Measurements from ENCODE around the gene PAPPA. TPM values are rescaled to one million over a fixed set of nuclear protein-coding genes. Genes with fewer than 3 reads are reported as not detected.

The PAPPA gene
- total and polyA plus RNA-seq, 9 of the 15 experiments (the other 6 are each of a cell fraction or from before 2014, with no cell fraction given) = 0.06 to 0.18 (median 0.11) TPM

DNA sequence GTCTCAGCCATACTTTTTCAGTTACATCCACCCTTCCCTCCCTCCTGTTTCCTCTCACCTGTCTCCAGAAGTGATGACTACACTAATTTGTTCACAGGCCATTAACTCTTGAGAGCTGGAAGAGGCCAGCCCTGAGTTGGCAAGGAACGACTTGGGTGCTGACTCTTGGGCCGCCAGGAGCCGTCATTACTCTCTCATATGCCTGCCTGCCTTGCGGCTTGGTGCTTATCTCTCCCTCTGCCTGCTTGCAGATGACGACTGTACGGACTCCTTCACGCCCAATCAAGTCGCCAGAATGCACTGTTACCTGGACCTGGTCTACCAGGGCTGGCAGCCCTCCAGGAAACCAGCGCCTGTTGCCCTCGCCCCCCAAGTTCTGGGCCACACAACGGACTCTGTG lies 66.1 kb downstream of the PAPPA start (continued):
- TF ChIP-seq CTBP1 (IDR thresholded peaks at IDR 0.05; ENCODE audit: borderline replicate concordance) = peak; percentile 70; the same call in 1 of the 2 replicates
- no peak for TF ChIP-seq HNRNPLL (IDR thresholded peaks at IDR 0.05; ENCODE audit: low read depth, low read length, poor library complexity, severe bottlenecking)
- TF ChIP-seq, protein P1, sequence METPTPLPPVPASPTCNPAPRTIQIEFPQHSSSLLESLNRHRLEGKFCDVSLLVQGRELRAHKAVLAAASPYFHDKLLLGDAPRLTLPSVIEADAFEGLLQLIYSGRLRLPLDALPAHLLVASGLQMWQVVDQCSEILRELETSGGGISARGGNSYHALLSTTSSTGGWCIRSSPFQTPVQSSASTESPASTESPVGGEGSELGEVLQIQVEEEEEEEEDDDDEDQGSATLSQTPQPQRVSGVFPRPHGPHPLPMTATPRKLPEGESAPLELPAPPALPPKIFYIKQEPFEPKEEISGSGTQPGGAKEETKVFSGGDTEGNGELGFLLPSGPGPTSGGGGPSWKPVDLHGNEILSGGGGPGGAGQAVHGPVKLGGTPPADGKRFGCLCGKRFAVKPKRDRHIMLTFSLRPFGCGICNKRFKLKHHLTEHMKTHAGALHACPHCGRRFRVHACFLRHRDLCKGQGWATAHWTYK (CRISPR knock-in tag; IDR thresholded peaks at IDR 0.05) = no peak
- peak; percentile 77 for TF ChIP-seq ESRRA (IDR thresholded peaks at IDR 0.05; ENCODE audit: borderline replicate concordance, low read depth)
- TF ChIP-seq CREM (IDR thresholded peaks at IDR 0.05; ENCODE audit: low read depth) = peak; percentile 77
- TF ChIP-seq ZNF212 (CRISPR knock-in tag; IDR thresholded peaks at IDR 0.05) = no peak
- no peak for TF ChIP-seq TARDBP (IDR thresholded peaks at IDR 0.05)
- no peak for TF ChIP-seq KDM2B (CRISPR knock-in tag; IDR thresholded peaks at IDR 0.05)
- TF ChIP-seq, protein P2, sequence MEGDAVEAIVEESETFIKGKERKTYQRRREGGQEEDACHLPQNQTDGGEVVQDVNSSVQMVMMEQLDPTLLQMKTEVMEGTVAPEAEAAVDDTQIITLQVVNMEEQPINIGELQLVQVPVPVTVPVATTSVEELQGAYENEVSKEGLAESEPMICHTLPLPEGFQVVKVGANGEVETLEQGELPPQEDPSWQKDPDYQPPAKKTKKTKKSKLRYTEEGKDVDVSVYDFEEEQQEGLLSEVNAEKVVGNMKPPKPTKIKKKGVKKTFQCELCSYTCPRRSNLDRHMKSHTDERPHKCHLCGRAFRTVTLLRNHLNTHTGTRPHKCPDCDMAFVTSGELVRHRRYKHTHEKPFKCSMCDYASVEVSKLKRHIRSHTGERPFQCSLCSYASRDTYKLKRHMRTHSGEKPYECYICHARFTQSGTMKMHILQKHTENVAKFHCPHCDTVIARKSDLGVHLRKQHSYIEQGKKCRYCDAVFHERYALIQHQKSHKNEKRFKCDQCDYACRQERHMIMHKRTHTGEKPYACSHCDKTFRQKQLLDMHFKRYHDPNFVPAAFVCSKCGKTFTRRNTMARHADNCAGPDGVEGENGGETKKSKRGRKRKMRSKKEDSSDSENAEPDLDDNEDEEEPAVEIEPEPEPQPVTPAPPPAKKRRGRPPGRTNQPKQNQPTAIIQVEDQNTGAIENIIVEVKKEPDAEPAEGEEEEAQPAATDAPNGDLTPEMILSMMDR (IDR thresholded peaks at IDR 0.05 in 2 of 3, conservative IDR thresholded peaks at IDR 0.05 in 1 of 3; ENCODE audit: insufficient read depth in 2 of 3, low read depth in 1 of 3, low read length in 3 of 3) = peak in 2 of 3 experiments; percentile 10 to 52; a peak in 2 of 6 replicates
- TF ChIP-seq MCM5 (IDR thresholded peaks at IDR 0.05; ENCODE audit: low read depth) = no peak
- TF ChIP-seq RAD21 (CRISPR knock-in tag; conservative IDR thresholded peaks at IDR 0.05 in 1 of 2, IDR thresholded peaks at IDR 0.05 in 1 of 2) = peak; percentile 53 to 66
- no peak for TF ChIP-seq SMARCC2 (IDR thresholded peaks at IDR 0.05; ENCODE audit: low read depth)
- TF ChIP-seq MEF2D (tag; conservative IDR thresholded peaks at IDR 0.05; ENCODE audit: low read depth) = no peak
- no peak for TF ChIP-seq FOXP1 (CRISPR knock-in tag; IDR thresholded peaks at IDR 0.05)
- TF ChIP-seq ZSCAN29 (IDR thresholded peaks at IDR 0.05) = no peak
- TF ChIP-seq PURB (CRISPR knock-in tag; IDR thresholded peaks at IDR 0.05; ENCODE audit: low read depth) = no peak
- TF ChIP-seq MAFK (IDR thresholded peaks at IDR 0.05; ENCODE audit: low read length) = no peak
- peak; percentile 58; the same call in 1 of the 2 replicates for TF ChIP-seq ZNF316 (IDR thresholded peaks at IDR 0.05)
- TF ChIP-seq ZNF436 (CRISPR knock-in tag; IDR thresholded peaks at IDR 0.05) = no peak
- TF ChIP-seq CBFA2T3 (IDR thresholded peaks at IDR 0.05) = peak; percentile 21; the same call in 1 of the 2 replicates
- no peak for TF ChIP-seq ZNF589 (CRISPR knock-in tag; IDR thresholded peaks at IDR 0.05; ENCODE audit: low read depth)
- TF ChIP-seq ZNF165 (CRISPR knock-in tag; IDR thresholded peaks at IDR 0.05; ENCODE audit: borderline replicate concordance) = no peak
- TF ChIP-seq CCNT2 (IDR thresholded peaks at IDR 0.05; ENCODE audit: borderline replicate concordance, extremely low read depth, insufficient read length, low read depth, low read length) = no peak
- TF ChIP-seq HEY1 (CRISPR knock-in tag; IDR thresholded peaks at IDR 0.05; ENCODE audit: borderline replicate concordance) = no peak
- TF ChIP-seq, protein P3, sequence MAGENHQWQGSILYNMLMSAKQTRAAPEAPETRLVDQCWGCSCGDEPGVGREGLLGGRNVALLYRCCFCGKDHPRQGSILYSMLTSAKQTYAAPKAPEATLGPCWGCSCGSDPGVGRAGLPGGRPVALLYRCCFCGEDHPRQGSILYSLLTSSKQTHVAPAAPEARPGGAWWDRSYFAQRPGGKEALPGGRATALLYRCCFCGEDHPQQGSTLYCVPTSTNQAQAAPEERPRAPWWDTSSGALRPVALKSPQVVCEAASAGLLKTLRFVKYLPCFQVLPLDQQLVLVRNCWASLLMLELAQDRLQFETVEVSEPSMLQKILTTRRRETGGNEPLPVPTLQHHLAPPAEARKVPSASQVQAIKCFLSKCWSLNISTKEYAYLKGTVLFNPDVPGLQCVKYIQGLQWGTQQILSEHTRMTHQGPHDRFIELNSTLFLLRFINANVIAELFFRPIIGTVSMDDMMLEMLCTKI (IDR thresholded peaks at IDR 0.05; ENCODE audit: partially characterized antibody) = no peak
- TF ChIP-seq ZFP1 (CRISPR knock-in tag; IDR thresholded peaks at IDR 0.05) = no peak
